HG03103 (cell line): Measurements from ENCODE around the gene CNIH4.
"Not testable (repeated sequence)": the region's sequence is repeated elsewhere in the genome, so short reads cannot be mapped to it uniquely, and the experiment has no call there.

Experiments
- ATAC-seq: cut with Tn5 transposase; IDR thresholded peaks from one replicate; pipeline ENCODE4 v1.9.1; 2021; ENCODE audit warnings: low read depth; ENCODE audit not compliant: unreplicated experiment

CNIH4 gene

DNA sequence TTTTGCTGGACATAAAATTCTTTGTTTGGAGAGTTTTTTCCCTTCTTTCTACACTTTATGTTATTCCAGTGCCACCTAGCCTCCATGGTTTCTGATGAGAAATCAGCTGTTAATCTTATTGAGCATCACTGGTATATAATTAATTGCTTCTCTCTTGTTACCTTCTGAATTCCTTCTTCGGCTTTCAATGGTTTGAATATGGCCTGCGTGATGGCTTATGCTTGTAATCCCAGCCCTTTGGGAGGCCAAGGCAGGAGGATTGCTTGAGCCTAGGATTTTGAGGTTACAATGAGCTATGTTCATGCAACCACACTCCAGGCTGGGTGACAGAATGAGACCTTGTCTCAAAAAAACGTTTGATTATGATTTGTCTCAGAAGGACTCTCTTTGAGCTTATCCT, 13.0 kb upstream of the CNIH4 start:
- no peak for ATAC-seq

DNA sequence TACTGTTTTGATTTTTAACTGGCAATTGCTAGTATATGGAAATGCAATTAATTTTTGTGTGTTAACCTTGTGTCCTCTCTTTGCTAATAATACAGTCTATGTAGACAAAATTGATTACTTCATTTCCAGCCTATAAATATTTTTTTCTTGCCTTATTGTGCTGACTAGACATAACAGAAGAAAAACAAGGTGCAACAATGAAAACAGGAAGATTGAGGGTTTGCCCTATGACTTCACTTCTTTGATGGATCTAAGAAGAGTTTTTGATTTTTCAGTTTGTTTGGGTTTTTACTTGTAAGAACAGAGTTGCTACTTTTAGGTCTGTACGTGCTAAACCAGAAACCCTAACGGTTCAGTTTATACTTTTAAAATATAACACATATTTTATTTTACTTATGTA, 8.5 kb upstream of the CNIH4 start:
- no peak for ATAC-seq

DNA sequence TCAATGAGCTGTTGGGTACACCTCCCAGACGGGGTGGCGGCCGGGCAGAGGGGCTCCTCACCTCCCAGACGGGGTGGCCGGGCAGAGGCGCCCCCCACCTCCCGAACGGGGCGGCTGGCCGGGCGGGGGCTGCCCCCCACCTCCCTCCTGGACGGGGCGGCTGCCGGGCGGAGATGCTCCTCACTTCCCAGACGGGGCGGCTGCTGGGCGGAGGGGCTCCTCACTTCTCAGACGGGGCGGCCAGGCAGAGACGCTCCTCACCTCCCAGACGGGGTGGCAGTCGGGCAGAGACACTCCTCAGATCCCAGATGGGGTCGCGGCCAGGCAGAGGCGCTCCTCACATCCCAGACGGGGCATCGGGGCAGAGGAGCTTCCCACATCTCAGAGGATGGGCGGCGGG, 7.0 kb upstream of the CNIH4 start:
- ATAC-seq, result not testable (repeated sequence)

DNA sequence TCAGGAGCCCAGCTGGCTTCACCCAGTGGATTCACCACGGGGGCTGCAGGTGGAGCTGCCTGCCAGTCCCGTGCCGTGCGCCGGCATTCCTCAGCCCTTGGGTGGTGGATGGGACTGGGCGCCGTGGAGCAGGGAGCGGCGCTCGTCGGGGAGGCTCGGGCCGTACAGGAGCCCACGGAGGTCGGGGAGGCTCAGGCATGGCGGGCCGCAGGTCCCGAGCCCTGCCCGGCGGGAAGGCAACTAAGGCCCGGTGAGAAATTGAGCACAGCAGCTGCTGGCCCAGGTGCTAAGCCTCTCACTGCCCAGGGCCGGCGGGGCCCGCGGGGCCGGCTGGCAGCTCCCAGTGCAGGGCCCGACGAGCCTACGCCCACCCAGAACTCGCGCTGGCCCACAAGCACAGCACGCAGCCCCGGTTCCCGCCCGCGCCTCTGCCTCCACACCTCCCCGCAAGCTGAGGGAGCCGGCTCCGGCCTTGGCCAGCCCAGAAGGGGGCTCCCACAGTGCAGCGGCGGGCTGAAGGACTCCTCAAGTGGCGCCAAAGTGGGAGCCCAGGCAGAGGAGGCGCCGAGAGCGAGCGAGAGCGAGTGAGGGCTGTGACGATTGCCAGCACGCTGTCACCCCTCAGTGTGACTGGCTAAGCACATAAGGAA, 4.1 kb upstream of the CNIH4 start:
- ATAC-seq, result not testable (repeated sequence)

DNA sequence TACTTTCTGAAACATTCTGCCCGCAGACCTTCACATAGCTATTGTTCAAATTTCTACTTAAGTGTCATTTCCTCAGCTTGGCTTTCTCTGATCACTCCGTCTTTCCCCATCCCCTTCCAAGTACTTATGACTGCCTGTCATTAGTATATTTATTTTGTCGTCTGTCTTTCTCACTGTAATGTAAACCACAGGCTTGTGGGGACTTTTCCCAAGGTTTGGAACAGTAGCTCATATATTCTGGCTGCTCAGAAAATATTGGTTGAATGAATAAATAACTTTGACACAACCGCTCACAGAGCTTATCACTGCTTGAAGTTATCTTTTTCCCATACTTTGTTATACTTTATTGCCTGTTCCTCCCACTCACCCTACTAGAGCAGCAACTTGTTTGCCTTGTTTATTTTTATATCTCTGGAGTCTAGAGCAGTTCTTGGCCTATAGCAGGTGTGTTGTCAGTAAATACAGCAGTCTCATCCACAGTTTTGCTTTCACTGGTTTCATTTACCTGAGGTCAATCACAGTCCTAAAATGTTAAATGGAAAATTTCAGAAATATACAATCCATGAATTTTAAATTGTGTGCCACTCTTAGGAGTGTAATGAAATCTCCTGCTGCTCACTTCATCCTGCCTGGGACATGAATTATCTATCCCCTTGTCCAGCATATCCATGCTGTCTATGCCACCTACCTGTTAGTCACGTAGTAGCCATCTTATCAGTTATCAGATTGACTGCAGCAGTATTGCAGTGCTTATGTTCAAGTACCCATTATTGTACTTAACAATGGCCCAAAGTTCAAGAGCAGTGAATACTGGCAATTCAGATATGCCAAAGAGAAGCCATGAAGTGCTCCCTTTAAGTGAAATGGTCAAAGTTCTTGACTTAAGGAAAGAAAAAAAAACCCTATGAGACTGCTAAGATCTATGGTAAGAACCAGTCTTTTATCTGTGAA, 2.4 kb upstream of the CNIH4 start:
- no peak for ATAC-seq

DNA sequence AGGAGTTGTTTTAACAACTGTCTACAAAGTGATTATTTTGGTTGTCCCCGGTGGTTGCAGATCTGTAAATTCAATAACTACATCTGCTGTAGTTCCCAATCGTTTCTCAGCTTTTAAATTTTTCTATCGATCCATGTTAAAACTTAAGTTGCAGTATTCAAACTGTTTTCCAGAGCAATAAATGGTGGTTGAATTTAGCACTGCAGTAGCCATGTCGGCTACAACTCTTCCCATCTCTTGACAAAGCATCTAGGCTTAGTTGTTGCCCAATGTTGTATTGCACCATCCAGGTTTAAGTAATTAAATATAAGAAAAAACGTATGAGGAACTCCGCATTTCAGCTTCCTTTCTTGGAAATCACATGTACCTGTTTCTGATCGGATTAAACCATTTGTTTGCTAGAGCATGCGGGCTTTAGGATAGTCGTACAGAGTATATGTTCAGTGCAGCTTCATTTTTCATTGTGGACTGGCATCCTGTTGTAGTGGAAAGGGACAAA, 996 bp downstream of the CNIH4 start:
- no peak for ATAC-seq

DNA sequence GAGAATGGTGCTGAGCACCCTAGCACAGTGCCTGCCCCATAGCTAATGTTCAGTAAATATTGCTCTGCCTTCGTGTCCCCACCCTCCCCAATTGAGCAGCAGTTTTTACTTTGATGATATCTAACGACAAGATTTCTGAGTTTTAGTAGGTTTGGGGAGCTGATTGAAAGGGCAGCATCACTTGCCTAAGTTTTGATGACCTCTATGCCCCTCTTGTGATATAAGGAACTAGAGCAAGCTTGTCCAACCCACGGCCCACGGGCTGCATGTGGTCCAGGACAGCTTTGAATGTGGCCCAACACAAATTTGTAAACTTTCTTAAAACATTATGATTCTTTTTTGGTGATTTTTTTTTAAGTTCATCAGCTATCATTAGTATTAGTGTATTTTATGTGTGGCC, 1.6 kb downstream of the CNIH4 start:
- no peak for ATAC-seq

DNA sequence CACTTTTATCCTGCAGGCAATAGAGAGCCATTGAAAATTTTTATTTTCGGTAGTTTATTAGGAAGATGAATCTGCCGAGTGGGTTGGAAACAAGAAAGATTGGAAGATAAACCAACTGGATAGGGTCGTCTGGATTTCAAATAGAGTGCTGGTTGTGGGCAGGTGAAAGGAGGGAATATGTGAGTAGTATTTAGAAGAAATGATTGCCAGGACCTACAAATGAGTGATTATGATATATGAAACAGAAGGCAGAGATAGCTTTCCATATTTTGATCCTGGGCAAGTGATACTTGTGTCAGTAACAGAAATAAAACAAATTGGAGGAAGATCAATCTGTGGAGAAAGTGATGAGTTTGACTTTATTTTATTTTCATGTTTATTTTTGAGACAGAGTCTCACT, 2.5 kb downstream of the CNIH4 start:
- no peak for ATAC-seq

DNA sequence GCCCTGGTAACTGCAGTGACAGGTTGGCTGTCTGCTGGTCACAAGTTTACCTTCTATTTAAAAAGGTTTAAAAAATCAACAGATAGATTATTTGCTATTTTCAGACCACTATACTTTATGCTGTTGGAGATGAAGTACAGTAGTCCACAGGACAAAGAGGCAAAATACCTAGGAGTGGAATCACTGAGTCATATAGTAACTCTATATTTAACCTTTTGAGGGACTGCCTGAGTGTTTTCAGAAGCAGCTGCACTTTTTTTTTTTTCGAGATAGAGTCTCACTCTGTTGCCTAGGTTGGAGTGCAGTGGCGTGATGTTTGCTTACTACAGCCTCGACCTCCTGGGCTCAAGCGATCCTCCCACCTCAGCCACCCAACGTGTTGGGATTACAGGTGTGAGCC, 11.7 kb downstream of the CNIH4 start:
- ATAC-seq, result peak; percentile 77

DNA sequence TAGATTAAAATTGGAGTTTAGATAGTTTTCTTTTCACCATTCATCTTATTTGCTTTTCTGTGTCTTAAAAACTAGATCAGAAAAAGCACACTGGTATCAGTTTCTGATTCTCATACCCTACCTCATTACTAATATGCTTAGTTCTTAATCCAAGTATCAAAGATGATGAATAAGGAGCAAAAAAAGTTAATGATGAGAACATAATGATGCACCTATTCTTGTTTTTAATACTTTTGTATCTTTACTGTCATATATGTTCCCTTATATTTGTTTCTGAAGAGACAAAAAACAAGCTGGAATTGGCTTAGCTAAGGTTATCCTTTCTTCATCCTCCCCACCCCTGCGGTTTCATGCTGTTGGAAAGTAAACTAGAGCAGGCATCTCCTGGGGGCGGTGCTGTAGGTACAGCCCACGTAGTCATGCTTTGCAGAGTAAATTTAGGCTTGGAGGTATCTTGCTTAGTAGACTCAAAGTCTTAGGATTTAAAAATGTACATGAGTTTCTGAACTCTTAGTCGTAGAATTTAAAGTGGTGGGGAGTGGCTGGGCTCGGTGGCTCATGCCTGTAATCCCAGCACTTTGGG, 16.4 kb downstream of the CNIH4 start:
- ATAC-seq, result no peak

DNA sequence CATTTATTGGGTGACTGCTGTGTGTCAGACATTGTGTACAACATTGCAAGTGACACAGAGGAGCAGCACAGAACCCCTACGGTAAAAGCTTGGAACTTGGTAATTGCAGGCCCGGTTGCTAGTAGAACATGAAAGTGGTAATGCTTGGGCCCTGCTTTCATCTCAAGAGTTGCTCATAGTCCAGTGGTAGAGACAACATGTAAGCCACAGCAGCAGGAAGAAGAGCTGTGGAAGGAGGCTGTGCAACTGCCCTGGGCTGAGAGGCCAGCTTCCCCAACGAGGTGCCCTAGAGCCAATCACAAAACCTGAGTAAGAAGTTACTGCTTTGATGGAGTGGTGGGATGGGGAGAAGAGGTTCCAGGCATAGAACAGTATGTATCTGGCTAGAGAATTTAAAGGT, 18.4 kb downstream of the CNIH4 start:
- ATAC-seq, result no peak

DNA sequence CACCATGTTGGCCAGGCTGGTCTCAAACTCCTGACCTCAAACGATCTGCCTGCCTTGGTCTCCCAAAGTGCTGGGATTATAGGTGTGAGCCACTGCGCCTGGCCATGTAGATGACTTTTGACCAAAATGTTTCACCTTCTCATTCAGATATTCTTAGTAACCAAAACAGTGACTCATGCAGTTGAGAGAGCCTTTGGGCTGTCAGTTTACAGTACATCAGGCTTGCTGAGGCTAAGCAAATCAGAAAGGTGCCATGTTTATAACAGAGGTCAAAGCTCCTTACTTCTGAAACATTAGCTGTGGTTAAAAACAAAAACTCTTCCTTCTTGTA, 21.0 kb downstream of the CNIH4 start:
- ATAC-seq, result peak; percentile 58

DNA sequence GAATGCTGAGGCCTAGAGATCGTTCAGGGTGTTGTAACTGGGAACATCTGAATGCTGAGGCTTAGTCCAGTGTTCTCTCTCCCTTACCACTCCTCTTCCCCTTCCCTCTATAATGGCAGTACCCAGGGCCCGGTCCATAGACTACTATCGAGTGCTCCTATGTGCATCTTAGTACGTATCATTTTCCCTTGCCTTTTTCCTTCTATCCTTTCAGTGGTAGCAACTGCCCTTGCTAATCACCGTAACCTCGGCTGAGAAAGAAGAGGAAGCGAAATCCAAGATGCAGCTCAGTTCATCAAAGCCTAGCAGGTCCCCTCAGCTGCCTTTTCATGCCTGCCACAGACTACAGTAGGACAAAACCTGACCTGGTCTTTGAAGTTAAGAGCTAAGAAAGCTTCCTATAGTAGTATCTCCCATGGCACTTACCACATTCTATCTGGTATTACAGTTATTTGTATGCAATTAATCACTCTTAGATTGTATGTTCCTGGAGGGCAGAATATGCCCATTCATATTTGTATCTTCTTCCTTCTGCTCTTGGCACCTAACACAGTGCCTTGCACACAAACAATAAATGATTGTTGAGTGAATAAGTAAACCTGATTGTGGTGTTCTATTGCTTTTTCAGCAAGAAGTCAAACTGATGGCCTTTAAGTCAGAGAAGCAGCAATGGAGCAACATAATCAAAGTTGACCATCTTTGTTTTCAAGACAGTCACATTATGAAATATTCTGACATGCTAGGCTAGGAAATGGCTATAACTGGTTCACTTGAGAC, 22.4 kb downstream of the CNIH4 start:
- ATAC-seq, result no peak

DNA sequence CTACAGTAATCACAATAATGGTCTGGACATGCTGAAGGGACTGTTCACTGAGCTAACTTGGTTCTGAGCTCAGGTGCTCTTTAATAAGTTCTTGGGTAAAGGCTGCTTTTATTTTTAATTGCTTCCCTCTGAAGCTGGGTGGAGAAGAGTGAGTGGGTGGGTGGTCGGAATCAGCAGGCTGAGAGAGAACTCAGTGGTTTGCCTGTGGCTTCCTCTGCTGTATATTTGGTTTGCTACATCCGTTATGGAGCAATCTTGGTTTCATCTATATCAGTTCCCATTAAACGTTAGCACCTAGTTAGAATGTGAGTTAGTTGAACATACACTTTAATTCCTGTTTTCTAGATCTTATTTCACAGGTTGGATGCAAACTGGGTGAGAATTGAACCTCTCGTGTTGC, 23.3 kb downstream of the CNIH4 start:
- peak; percentile 55 for ATAC-seq

DNA sequence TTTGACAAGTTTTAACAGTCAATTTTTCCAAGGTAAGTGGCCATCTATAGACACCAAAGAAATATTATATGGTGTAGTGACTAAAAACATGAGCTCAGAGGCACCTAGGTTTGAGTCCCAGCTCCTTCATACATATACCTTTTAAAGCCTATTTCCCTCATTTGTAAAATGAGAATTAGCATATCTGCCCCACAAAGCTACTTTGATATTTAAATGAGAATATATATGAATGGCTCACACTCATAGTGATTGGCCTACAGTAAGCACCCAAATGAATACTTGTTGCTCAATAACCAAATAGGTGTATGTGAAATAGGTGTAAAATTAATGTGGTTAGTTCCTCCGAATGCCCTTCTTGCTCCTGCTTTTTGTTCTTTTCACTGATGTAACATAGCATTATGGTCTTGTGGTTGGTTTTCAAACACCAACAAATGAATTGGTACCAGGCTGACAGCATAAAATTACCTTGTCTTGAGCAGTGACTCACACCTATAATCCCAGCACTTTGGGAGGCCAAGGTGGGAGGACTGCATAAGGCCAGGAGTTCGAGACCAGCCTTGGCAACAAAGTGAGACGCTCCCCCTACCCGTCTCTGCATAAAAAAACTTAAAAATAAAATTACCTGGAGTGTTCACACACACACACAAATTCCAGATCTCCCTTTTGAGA, 25.3 kb downstream of the CNIH4 start:
- no peak for ATAC-seq

DNA sequence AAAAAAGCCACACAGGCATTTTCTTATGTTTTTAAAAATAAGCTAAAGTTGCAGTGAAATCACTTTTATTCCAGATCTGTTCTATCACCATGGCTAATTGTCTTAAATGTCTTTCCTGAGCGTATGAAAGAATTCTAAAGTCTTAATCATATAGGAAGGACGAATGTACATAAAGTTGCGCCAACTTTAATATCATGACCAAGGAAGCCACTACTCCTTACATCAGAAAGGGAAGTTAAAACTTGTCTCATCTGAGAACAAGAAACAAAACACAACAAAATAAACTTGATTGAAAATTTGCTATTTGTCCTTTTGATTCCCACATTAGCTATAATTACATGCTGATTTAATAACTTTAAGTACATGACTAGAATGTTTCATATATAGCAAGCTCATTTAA, 26.5 kb downstream of the CNIH4 start:
- no peak for ATAC-seq

DNA sequence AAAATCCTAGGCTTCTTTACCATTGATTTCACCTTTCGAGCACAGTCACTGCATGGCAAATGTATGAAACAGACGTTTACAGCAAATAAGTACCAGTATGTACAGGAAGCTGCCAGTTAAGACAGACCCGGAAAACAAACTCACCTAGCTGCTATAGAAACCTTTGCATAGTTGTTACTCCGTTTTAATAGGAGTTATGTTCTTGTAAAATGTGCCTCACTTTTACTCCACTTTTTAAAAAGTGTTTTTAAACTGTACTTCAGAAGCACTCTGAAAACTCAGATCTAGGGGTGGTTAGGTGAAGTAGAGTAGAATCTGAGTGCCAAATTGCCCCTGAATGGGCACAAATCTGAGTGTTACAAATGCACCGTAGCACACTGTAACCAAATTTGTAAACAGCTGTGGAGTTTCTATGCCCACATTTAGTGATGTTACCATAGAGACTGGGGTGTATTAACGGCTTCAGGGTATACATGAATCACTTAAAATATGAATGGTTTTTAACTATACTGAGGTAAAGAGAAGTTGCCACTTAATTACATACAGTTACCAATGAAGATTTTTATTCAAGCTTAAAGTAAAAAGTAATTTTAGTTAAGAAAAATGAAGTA, 30.7 kb downstream of the CNIH4 start:
- no peak for ATAC-seq

DNA sequence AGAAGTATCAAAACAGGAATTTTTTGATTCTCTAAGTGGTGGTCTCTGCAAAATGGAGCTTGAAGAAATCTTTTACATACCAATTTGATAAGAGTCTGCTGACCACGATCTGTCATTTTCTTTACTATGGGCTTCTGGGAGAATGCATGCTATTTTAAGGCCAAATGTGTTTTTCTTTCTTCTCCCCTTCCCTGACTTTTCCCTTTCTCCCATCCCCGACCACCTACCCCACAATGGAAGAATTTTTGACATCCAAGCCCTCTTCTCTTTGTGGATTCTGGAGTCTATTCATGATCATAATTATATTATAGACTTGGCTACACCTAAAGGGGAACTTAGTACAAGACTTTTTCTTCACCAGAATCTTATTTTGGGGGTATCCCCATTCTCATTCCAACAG, 31.3 kb downstream of the CNIH4 start:
- ATAC-seq, result no peak

DNA sequence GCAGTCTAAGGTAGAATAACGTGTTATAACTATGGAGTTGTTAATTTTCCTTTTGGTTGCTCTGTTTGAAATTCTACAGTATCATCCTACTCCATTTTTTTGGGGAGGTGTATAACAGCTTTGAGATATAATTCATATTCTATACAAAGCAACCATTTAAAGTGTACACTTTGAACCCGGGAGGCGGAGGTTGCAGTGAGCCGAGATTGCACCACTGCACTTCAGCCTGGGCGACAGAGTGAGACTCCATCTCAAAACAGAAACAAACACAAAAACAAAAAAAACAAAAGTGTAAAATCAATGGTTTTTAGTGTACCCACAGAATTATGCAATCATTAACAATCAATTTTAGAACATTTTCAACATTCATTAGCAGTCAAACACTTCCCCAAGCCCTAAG, 33.8 kb downstream of the CNIH4 start:
- no peak for ATAC-seq
